Hepatocyte (in vitro differentiated cells): ENCODE results near the gene RMDN2. TPM values are rescaled to one million over a fixed set of nuclear protein-coding genes. Genes with fewer than 3 reads are reported as not detected.

Experiments
- DNase-seq: peaks from one replicate; pipeline ENCODE4 v3.0.0-alpha.2; 2016; ENCODE audit warnings: low spot score
- H2AFZ ChIP-seq: fragments of 200-600 bp; sonication (generic); 2 replicates; pipeline ENCODE4 v1.6.0; 2016; ENCODE audit warnings: antibody characterized with exemption, mild to moderate bottlenecking
- H3K27ac ChIP-seq: fragments of 200-600 bp; sonication (generic); 2 replicates; pipeline ENCODE4 v1.5.1; 2016; ENCODE audit warnings: mild to moderate bottlenecking
- H3K27me3 ChIP-seq: fragments of 200-600 bp; sonication (generic); 2 replicates; pipeline ENCODE4 v1.6.1; 2016
- H3K36me3 ChIP-seq: fragments of 200-600 bp; sonication (generic); replicated peaks from 2 replicates; pipeline ENCODE4 v1.5.1; 2016; ENCODE audit warnings: low read depth; ENCODE audit not compliant: insufficient read depth
- H3K4me1 ChIP-seq: fragments of 200-600 bp; sonication (generic); 2 replicates; pipeline ENCODE4 v1.5.1; 2016; ENCODE audit warnings: mild to moderate bottlenecking, moderate library complexity; ENCODE audit not compliant: insufficient read depth
- H3K4me2 ChIP-seq: fragments of 200-600 bp; sonication (generic); 2 replicates; pipeline ENCODE4 v1.6.0; 2016
- H3K4me3 ChIP-seq: fragments of 200-600 bp; sonication (generic); 2 replicates; pipeline ENCODE4 v1.5.1; 2016; ENCODE audit warnings: mild to moderate bottlenecking
- H3K79me2 ChIP-seq: fragments of 200-600 bp; sonication (generic); 2 replicates; pipeline ENCODE4 v1.6.0; 2017; ENCODE audit warnings: mild to moderate bottlenecking
- H3K9me2 ChIP-seq: fragments of 200-600 bp; sonication (generic); replicated peaks from 2 replicates; pipeline ENCODE4 v1.6.0; 2017; ENCODE audit warnings: mild to moderate bottlenecking; ENCODE audit not compliant: insufficient read depth
- H3K9me3 ChIP-seq: fragments of 200-600 bp; sonication (generic); 2 replicates; pipeline ENCODE4 v1.5.1; 2016; ENCODE audit warnings: low read depth, mild to moderate bottlenecking
- H4K20me1 ChIP-seq: fragments of 200-600 bp; sonication (generic); 2 replicates; pipeline ENCODE4 v1.6.0; 2016; ENCODE audit warnings: mild to moderate bottlenecking; ENCODE audit not compliant: insufficient read depth, poor library complexity, severe bottlenecking
- EZH2 ChIP-seq: fragments of 200-600 bp; sonication (generic); IDR thresholded peaks from 2 replicates; pipeline ENCODE4 v1.6.1; 2016; ENCODE audit warnings: antibody characterized with exemption, mild to moderate bottlenecking, borderline replicate concordance
- EZH2phosphoT487 ChIP-seq: fragments of 200-600 bp; sonication (generic); IDR thresholded peaks from one replicate; pipeline ENCODE4 v1.6.1; 2018; ENCODE audit warnings: antibody characterized with exemption, mild to moderate bottlenecking, low read depth, moderate library complexity; ENCODE audit not compliant: unreplicated experiment, severe bottlenecking
- WGBS: methylation state at CpG from one replicate; pipeline ENCODE4 v1.1.6; 2016; ENCODE audit warnings: low lambda C conversion rate; ENCODE audit errors: missing lambda C conversion rate; 5-methylcytosine and 5-hydroxymethylcytosine counted together
- polyA plus RNA-seq: library from polyadenylated mRNA; unstranded; fragments of >200 nt; fragmentation: Nextera tagmentation; extraction: Ambion mirVana; gene quantifications from 2 replicates; pipeline ENCODE4 v1.2.1, GENCODE V29; 2016
- total RNA-seq: library from RNA; depleted of rRNA; stranded (reverse); fragments of >200 nt; gene quantifications from 2 replicates; pipeline ENCODE4 v1.2.3, GENCODE V29; 2014
- TF ChIP-seq, protein P1 (sequence below): fragments of 200-600 bp; sonication (generic); IDR thresholded peaks from 2 replicates; pipeline ENCODE4 v1.5.1; 2016; ENCODE audit warnings: antibody characterized with exemption, mild to moderate bottlenecking; ENCODE audit not compliant: poor library complexity

RMDN2 gene
- total and polyA plus RNA-seq, 2 experiments from 2014 or later, result 9.3 to 14.6 TPM

DNA sequence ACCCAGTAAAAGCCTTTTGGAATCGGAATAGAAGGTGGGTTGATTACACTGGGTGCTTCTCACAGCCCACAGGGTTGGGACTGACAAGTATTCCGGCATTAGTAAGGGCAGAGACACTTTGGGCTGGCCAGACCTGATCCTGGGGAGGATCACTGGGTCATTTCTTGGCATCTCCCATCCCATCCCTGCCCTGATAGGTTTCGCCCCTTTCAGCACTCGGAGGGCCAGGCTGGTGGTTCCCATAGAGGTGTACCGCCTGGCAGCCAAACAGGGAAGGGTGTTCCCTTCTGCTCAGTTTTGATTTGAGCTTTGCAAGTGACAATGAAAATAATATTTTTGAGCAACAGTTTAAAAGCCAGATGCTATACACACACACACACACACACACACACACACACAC is 113.6 kb downstream of the RMDN2 start:
- Histone ChIP-seq H3K4me1 (no peaks in the 10 kb centered on the region), H3K79me2 (no peaks in the 10 kb centered on the region), H3K4me3 (no peak overlapping the region), H3K9me3 (no peaks in the 10 kb centered on the region), H2AFZ (peak overlapping the region; percentile 69), H3K36me3 (no peaks in the 10 kb centered on the region), H3K27me3 (peaks cover 13% of the 10 kb centered on the region), H3K4me2 (peak overlapping the region; percentile 73), H3K9me2 (no peaks in the 10 kb centered on the region), H4K20me1 (no peaks in the 10 kb centered on the region), H3K27ac (no peak overlapping the region)
- DNase-seq, result no peak
- WGBS, result 92% methylated on average over 5 of the region's 5 CpGs
- TF ChIP-seq EZH2 (no peak), EZH2phosphoT487 (no peak)
- TF ChIP-seq, protein P1, sequence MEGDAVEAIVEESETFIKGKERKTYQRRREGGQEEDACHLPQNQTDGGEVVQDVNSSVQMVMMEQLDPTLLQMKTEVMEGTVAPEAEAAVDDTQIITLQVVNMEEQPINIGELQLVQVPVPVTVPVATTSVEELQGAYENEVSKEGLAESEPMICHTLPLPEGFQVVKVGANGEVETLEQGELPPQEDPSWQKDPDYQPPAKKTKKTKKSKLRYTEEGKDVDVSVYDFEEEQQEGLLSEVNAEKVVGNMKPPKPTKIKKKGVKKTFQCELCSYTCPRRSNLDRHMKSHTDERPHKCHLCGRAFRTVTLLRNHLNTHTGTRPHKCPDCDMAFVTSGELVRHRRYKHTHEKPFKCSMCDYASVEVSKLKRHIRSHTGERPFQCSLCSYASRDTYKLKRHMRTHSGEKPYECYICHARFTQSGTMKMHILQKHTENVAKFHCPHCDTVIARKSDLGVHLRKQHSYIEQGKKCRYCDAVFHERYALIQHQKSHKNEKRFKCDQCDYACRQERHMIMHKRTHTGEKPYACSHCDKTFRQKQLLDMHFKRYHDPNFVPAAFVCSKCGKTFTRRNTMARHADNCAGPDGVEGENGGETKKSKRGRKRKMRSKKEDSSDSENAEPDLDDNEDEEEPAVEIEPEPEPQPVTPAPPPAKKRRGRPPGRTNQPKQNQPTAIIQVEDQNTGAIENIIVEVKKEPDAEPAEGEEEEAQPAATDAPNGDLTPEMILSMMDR, result no peak

DNA sequence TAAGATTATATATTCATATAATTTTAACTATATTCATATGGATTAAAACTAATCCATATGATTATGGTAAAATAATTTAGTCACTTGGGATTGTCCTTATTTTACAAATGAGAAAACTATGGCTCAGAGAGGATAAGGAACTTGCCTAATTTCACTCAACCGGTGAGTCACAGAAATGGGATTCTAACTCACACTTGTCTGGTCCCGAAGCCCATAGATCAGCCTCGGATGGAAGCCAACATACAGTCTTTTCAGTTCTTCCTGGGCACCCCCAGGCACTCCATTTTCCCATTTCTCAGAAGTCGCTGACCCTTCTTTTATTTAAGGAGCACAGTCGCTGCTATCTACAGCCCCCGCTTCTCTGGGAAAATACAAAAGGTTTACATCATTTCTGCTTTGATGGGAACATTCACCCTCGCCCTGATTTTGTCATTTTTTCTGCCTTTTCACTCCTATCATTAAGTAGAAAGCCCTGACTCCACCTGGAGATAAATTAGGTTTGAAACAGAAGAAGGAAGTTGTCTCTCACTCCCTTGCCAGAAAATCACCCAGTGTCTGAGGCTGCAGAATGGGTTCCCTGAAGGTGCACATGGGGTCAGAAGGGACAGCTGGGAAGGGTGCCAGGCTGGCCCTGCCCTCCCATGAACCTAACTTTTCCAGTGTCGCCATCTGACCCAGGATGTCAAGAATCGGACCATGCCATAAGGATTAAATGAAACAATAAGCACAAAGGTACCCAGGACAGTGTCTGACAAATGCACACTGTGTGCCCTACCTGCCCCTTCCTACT is 114.2 kb downstream of the RMDN2 start:
- TF ChIP-seq EZH2 (no peak), EZH2phosphoT487 (no peak)
- TF ChIP-seq, protein P1, result no peak
- H3K36me3 ChIP-seq, result no peaks in the 10 kb centered on the region
- H3K27ac ChIP-seq, result no peak overlapping the region
- no peak overlapping the region for H3K4me2 ChIP-seq
- H3K27me3 ChIP-seq, result peaks cover 13% of the 10 kb centered on the region
- no peak overlapping the region for H2AFZ ChIP-seq
- no peaks in the 10 kb centered on the region for H3K4me1 ChIP-seq
- H3K79me2 ChIP-seq, result no peaks in the 10 kb centered on the region
- no peak for DNase-seq
- no peaks in the 10 kb centered on the region for H3K9me3 ChIP-seq
- no peaks in the 10 kb centered on the region for H4K20me1 ChIP-seq
- H3K4me3 ChIP-seq, result no peak overlapping the region
- no peaks in the 10 kb centered on the region for H3K9me2 ChIP-seq
- 89% methylated on average over 9 of the region's 9 CpGs for whole genome bisulfite sequencing

DNA sequence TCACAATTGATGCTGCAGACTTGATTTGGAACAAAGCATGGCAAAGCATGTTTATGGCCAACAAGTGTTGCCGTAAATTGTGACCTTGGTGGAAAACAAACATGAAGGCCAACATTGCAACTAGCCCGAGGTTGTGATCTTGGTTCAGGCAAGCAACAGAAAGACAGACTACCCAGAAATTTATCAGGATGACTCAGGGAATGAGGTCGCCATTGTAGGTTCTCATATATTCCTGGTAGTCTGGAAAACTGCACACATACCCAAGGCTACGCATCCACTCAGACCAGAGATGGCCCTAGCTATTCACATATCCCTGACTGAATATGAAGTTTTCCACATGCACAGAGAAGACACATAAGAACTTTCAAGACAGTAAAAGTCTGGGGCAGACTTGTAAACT is 120.7 kb downstream of the RMDN2 start:
- no peaks in the 10 kb centered on the region for H4K20me1 ChIP-seq
- H3K4me3 ChIP-seq, result no peak overlapping the region
- H3K36me3 ChIP-seq, result no peaks in the 10 kb centered on the region
- no peak overlapping the region for H3K27ac ChIP-seq
- DNase-seq, result no peak
- no peak overlapping the region for H3K4me2 ChIP-seq
- no peak overlapping the region for H2AFZ ChIP-seq
- H3K79me2 ChIP-seq, result no peaks in the 10 kb centered on the region
- WGBS, result 85% methylated on average over 4 of the region's 4 CpGs
- H3K9me2 ChIP-seq, result no peaks in the 10 kb centered on the region
- TF ChIP-seq, protein P1, result no peak
- no peak for TF ChIP-seq EZH2
- no peak for TF ChIP-seq EZH2phosphoT487
- H3K27me3 ChIP-seq, result no peaks in the 10 kb centered on the region
- no peaks in the 10 kb centered on the region for H3K4me1 ChIP-seq
- no peaks in the 10 kb centered on the region for H3K9me3 ChIP-seq
